GM12878 (cell line): ENCODE results near the gene TLE3. TPM values are rescaled to one million over a fixed set of nuclear protein-coding genes. Genes with fewer than 3 reads are reported as not detected.

Experiments used
- ATAC-seq: fragments of 200-7000 bp; cut with Tn5 transposase; 3 replicates; pipeline ENCODE4 v1.9.1; 2020; ENCODE audit warnings: mild to moderate bottlenecking, moderate library complexity
- BruUV-seq: library from RNA; stranded (reverse); fragments of 400-500 nt; replicated peaks from 2 replicates; lab custom pipeline; 2021; lab: Mats Ljungman, UMichigan
- CTCF ChIA-PET: fragments of 300-600 bp; sonication (Branson Sonifier 250); formaldehyde crosslinking; extraction: SDS; loops from one replicate; lab custom pipeline; 2021; ENCODE audit warnings: inconsistent platforms; lab: Yijun Ruan, JAX
- POLR2A ChIA-PET: fragments of 350-600 bp; formaldehyde crosslinking; extraction: SDS; loops from one replicate; lab custom pipeline; 2021; ENCODE audit warnings: inconsistent platforms; lab: Charles Lee
- RAD21 ChIA-PET: fragments of 300-600 bp; sonication (Branson Sonifier 250); formaldehyde crosslinking; loops from one replicate; lab custom pipeline; 2023; ENCODE audit warnings: antibody characterized with exemption; ENCODE audit not compliant: unreplicated experiment; lab: Charles Lee
- SMC1A ChIA-PET: fragments of 300-600 bp; sonication (Branson Sonifier 250); formaldehyde crosslinking; loops from one replicate; lab custom pipeline; 2023; ENCODE audit not compliant: unreplicated experiment, uncharacterized antibody; lab: Charles Lee
- DNase-seq: peaks from one replicate; pipeline ENCODE4 v3.0.0-alpha.2; 2011; ENCODE audit warnings: low read depth, low spot score
- FAIRE-seq: peaks from 3 replicates; lab custom pipeline; 2011; peaks lifted over from hg19 to GRCh38; lab: Jason Lieb, UNC
- H2AFZ ChIP-seq: 2 replicates; pipeline ENCODE4 v1.6.0; 2011; ENCODE audit warnings: low read depth, low read length, control low read depth; ENCODE audit not compliant: control insufficient read depth
- H3K27ac ChIP-seq: 2 replicates; pipeline ENCODE4 v1.5.1; 2011; ENCODE audit warnings: control low read depth; ENCODE audit not compliant: control insufficient read depth, insufficient read depth
- H3K27me3 ChIP-seq, 2 experiments: replicated peaks in 1 of 2; 2 replicates each; pipeline versions ENCODE4 v1.6.0 to v1.6.1; 2011; ENCODE audit warnings: low read length in 1 of 2; ENCODE audit not compliant: control insufficient read depth in 2 of 2, insufficient read depth in 2 of 2
- H3K36me3 ChIP-seq, 2 experiments: 2 replicates each; pipeline ENCODE4 v1.5.1; 2011; ENCODE audit warnings: low read length in 1 of 2; ENCODE audit not compliant: control insufficient read depth in 2 of 2, insufficient read depth in 2 of 2
- H3K4me1 ChIP-seq: 2 replicates; pipeline ENCODE4 v1.6.1; 2011; ENCODE audit warnings: mild to moderate bottlenecking, low read length, moderate library complexity, mixed read lengths; ENCODE audit not compliant: control insufficient read depth, insufficient read depth
- H3K4me2 ChIP-seq: 2 replicates; pipeline ENCODE4 v1.6.0; 2011; ENCODE audit warnings: control low read depth; ENCODE audit not compliant: control insufficient read depth, insufficient read depth
- H3K4me3 ChIP-seq: fragments of 200-600 bp; sonication (generic); 2 replicates; pipeline ENCODE4 v1.5.1; 2016
- H3K79me2 ChIP-seq: 2 replicates; pipeline ENCODE4 v1.6.0; 2011; ENCODE audit warnings: low read length; ENCODE audit not compliant: control insufficient read depth, insufficient read depth
- H3K9ac ChIP-seq: 2 replicates; pipeline ENCODE4 v1.8.0; 2011; ENCODE audit warnings: low read length, control low read depth, mixed read lengths; ENCODE audit not compliant: control insufficient read depth, insufficient read depth
- H3K9me3 ChIP-seq: replicated peaks from 3 replicates; pipeline ENCODE4 v1.5.1; 2011; ENCODE audit warnings: mild to moderate bottlenecking, low read length; ENCODE audit not compliant: control insufficient read depth, insufficient read depth
- H4K20me1 ChIP-seq: 2 replicates; pipeline ENCODE4 v1.6.0; 2011; ENCODE audit not compliant: control insufficient read depth, insufficient read depth
- BCL3 ChIP-seq: IDR thresholded peaks from 2 replicates; pipeline ENCODE4 v1.6.1; 2011; ENCODE audit warnings: borderline replicate concordance, low read depth, mild to moderate bottlenecking, moderate library complexity, low read length; ENCODE audit not compliant: insufficient read depth, poor library complexity, severe bottlenecking
- E4F1 ChIP-seq: fragments of 450-650 bp; IDR thresholded peaks from 2 replicates; pipeline ENCODE4 v1.6.1; 2018; ENCODE audit warnings: borderline replicate concordance, mild to moderate bottlenecking; ENCODE audit not compliant: partially characterized antibody
- MYB ChIP-seq: fragments of 150-350 bp; IDR thresholded peaks from 2 replicates; pipeline ENCODE4 v1.6.1; 2014; ENCODE audit warnings: mild to moderate bottlenecking, low read depth, low read length, borderline replicate concordance
- YBX1 ChIP-seq: fragments of 450-650 bp; IDR thresholded peaks from 2 replicates; pipeline ENCODE4 v1.6.1; 2016; ENCODE audit warnings: antibody characterized with exemption
- WGBS: methylation state at CpG from one replicate; pipeline ENCODE4 v1.1.6; 2016; ENCODE audit warnings: low lambda C conversion rate; ENCODE audit not compliant: insufficient replicate concordance, insufficient coverage; ENCODE audit errors: missing lambda C conversion rate; 5-methylcytosine and 5-hydroxymethylcytosine counted together
- in situ Hi-C: fragments of 300-500 bp; cut with MboI; formaldehyde crosslinking; loops from 9 replicates; pipeline ENCODE4 v1.14.3; 2018; ENCODE audit warnings: mixed read lengths
- intact Hi-C: fragments of 100-400 bp; cut with micrococcal nuclease; formaldehyde crosslinking; loops from one replicate; pipeline ENCODE4 v1.14.2; 2022; ENCODE audit not compliant: unreplicated experiment
- polyA plus RNA-seq, 11 experiments: library from polyadenylated mRNA; depleted of rRNA in 4 of 11; unstranded in 6 of 11; stranded (reverse) in 5 of 11; fragments of >200 nt; fragmentation: Nextera tagmentation in 4 of 11; fragmentation: Illumina TruSeq in 1 of 11; extraction: Ambion mirVana in 4 of 11; extraction: Trizol in 1 of 11; gene quantifications; 1 replicate in 1 of 11; 2 replicates in 10 of 11; pipeline versions ENCODE4 v1.2.1 to v1.2.3, GENCODE V29; 2011 to 2016; ENCODE audit warnings: inconsistent platforms in 2 of 11, missing spikeins in 2 of 11, low read depth in 1 of 11
- total RNA-seq, 4 experiments: library from RNA; depleted of rRNA in 3 of 4; stranded (reverse); fragments of >200 nt in 3 of 4; fragmentation: Illumina TruSeq in 1 of 4; extraction: Trizol in 1 of 4; gene quantifications; 2 replicates each; pipeline versions ENCODE4 v1.2.1 to v1.2.3, GENCODE V29; 2013 to 2021
- TF ChIP-seq, protein P1 (sequence below): IDR thresholded peaks from 2 replicates; pipeline ENCODE4 v1.6.1; 2011; ENCODE audit warnings: mild to moderate bottlenecking, low read depth, low read length, moderate library complexity; ENCODE audit not compliant: insufficient replicate concordance
- TF ChIP-seq, protein P2 (sequence below): fragments of 450-650 bp; IDR thresholded peaks from 2 replicates; pipeline ENCODE4 v1.6.1; 2016; ENCODE audit warnings: mild to moderate bottlenecking, moderate library complexity, borderline replicate concordance

The TLE3 gene
- total and polyA plus RNA-seq, 10 of the 15 experiments (the other 5 are each of a cell fraction or from before 2014, with no cell fraction given) = 1.2 to 65.5 (median 9.7) TPM

GRCh38 chr15:70096215-70097062, 1.3 kb downstream of the TLE3 start:
- SMC1A ChIA-PET = interaction anchor here (0.6 to 2.1 kb wide), 5 partner anchors 16 to 117 kb away, joined by 3 to 5 read pairs (median 3); no protein-coding TSS in a partner anchor
- Histone ChIP-seq H3K4me3 (peak overlapping the region; percentile 97), H4K20me1 (peaks cover 8% of the 10 kb centered on the region; the same call in 1 of the 2 replicates), H3K9ac (peak overlapping the region; percentile 68), H3K4me1 (peaks cover 30% of the 10 kb centered on the region), H3K27ac (peak overlapping the region; percentile 79), H3K9me3 (no peaks in the 10 kb centered on the region), H3K36me3 (peaks cover 0 to 14% of the 10 kb centered on the region in 2 experiments; a peak in 2 of 4 replicates), H3K4me2 (peak overlapping the region; percentile 77), H3K27me3 (peaks cover 3 to 4% of the 10 kb centered on the region in 2 experiments; a peak in 3 of 4 replicates), H3K79me2 (peaks cover 51% of the 10 kb centered on the region), H2AFZ (peak overlapping the region; percentile 57)
- under 1% methylated on average over 56 of the region's 75 CpGs for WGBS
- FAIRE-seq = no peak
- DNase-seq = no peak
- peak; percentile 0; the same call in 2 of the 3 replicates for ATAC-seq
- in situ Hi-C loops (no loop called here), intact Hi-C loops (loop anchor here (1.0 to 5.0 kb wide), 9 partner anchors 46 to 619 kb away; no protein-coding TSS in a partner anchor)
- POLR2A ChIA-PET = interaction anchor here (0.5 to 3.5 kb wide), 3 partner anchors 44 to 95 kb away, joined by 4 to 17 read pairs (median 7); no protein-coding TSS in a partner anchor
- CTCF ChIA-PET = interaction anchor here (0.9 to 4.2 kb wide), 3 partner anchors 60 to 120 kb away, joined by 3 to 23 read pairs (median 9); no protein-coding TSS in a partner anchor
- BruUV-seq = no TSS peak
- RAD21 ChIA-PET = interaction anchor here (0.9 to 5.3 kb wide), 10 partner anchors 43 to 489 kb away, joined by 3 to 31 read pairs (median 5); no protein-coding TSS in a partner anchor
- no peak for TF ChIP-seq E4F1
- TF ChIP-seq, protein P1, sequence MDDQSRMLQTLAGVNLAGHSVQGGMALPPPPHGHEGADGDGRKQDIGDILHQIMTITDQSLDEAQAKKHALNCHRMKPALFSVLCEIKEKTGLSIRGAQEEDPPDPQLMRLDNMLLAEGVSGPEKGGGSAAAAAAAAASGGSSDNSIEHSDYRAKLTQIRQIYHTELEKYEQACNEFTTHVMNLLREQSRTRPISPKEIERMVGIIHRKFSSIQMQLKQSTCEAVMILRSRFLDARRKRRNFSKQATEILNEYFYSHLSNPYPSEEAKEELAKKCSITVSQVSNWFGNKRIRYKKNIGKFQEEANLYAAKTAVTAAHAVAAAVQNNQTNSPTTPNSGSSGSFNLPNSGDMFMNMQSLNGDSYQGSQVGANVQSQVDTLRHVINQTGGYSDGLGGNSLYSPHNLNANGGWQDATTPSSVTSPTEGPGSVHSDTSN = no peak
- TF ChIP-seq, protein P2, sequence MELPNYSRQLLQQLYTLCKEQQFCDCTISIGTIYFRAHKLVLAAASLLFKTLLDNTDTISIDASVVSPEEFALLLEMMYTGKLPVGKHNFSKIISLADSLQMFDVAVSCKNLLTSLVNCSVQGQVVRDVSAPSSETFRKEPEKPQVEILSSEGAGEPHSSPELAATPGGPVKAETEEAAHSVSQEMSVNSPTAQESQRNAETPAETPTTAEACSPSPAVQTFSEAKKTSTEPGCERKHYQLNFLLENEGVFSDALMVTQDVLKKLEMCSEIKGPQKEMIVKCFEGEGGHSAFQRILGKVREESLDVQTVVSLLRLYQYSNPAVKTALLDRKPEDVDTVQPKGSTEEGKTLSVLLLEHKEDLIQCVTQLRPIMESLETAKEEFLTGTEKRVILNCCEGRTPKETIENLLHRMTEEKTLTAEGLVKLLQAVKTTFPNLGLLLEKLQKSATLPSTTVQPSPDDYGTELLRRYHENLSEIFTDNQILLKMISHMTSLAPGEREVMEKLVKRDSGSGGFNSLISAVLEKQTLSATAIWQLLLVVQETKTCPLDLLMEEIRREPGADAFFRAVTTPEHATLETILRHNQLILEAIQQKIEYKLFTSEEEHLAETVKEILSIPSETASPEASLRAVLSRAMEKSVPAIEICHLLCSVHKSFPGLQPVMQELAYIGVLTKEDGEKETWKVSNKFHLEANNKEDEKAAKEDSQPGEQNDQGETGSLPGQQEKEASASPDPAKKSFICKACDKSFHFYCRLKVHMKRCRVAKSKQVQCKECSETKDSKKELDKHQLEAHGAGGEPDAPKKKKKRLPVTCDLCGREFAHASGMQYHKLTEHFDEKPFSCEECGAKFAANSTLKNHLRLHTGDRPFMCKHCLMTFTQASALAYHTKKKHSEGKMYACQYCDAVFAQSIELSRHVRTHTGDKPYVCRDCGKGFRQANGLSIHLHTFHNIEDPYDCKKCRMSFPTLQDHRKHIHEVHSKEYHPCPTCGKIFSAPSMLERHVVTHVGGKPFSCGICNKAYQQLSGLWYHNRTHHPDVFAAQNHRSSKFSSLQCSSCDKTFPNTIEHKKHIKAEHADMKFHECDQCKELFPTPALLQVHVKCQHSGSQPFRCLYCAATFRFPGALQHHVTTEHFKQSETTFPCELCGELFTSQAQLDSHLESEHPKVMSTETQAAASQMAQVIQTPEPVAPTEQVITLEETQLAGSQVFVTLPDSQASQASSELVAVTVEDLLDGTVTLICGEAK = peak; percentile 15; the same call in 1 of the 2 replicates
- no peak for TF ChIP-seq BCL3
- no peak for TF ChIP-seq YBX1
- no peak for TF ChIP-seq MYB
